Adrenal gland (tissue), 5 donors: Measurements from ENCODE around the gene KCNC2.

Experiments used
- CTCF ChIP-seq, 6 experiments: fragments of 450-650 bp in 4 of 6; fragments of 200-600 bp in 2 of 6; sonication (generic) in 1 of 6; IDR thresholded peaks; 1 replicate in 5 of 6; 2 replicates in 1 of 6; pipeline versions ENCODE4 v1.5.1 to v1.8.0; 2016 to 2021; ENCODE audit warnings: antibody characterized with exemption in 6 of 6, mild to moderate bottlenecking in 2 of 6, moderate library complexity in 1 of 6
- POLR2A ChIP-seq, 2 donors: fragments of 450-650 bp; IDR thresholded peaks; one replicate each; pipeline ENCODE4 v1.6.1; 2017; ENCODE audit warnings: antibody characterized with exemption in 2 of 2, mild to moderate bottlenecking in 2 of 2, moderate library complexity in 1 of 2
- donor health status: DM: no; HTN: no; CAD: no.

DNA sequence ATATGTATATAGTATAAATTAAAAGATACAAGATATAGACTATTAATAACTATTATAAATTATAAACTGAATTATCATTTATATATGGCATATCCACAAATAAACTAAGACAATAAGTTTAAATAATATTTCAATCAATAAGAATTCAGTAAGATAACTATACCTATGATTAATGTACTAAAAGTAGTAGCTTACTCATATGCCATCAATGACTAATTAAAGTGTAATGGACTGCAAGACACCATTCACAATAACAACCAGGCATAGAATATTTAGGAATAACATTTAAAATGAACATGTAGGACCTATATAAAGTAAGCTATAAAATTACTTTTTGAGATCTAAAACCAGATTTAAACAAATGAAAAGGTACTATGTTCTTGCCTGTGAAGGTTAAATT is 18.8 kb downstream of the KCNC2 start:
- TF ChIP-seq CTCF (IDR thresholded peaks at IDR 0.05) = no peak
- TF ChIP-seq POLR2A (IDR thresholded peaks at IDR 0.05) = no peak
